Nucleus accumbens (tissue), 56 donors: ENCODE measurements around the gene PLOD3.
"Not testable (repeated sequence)": the region's sequence is repeated elsewhere in the genome, so short reads cannot be mapped to it uniquely, and the experiment has no call there.

ENCODE experiments used
- DNase-seq, 56 donors: peaks; one replicate each; lab custom pipeline; 2025; lab: John Stamatoyannopoulos, UW

Gene PLOD3

DNA sequence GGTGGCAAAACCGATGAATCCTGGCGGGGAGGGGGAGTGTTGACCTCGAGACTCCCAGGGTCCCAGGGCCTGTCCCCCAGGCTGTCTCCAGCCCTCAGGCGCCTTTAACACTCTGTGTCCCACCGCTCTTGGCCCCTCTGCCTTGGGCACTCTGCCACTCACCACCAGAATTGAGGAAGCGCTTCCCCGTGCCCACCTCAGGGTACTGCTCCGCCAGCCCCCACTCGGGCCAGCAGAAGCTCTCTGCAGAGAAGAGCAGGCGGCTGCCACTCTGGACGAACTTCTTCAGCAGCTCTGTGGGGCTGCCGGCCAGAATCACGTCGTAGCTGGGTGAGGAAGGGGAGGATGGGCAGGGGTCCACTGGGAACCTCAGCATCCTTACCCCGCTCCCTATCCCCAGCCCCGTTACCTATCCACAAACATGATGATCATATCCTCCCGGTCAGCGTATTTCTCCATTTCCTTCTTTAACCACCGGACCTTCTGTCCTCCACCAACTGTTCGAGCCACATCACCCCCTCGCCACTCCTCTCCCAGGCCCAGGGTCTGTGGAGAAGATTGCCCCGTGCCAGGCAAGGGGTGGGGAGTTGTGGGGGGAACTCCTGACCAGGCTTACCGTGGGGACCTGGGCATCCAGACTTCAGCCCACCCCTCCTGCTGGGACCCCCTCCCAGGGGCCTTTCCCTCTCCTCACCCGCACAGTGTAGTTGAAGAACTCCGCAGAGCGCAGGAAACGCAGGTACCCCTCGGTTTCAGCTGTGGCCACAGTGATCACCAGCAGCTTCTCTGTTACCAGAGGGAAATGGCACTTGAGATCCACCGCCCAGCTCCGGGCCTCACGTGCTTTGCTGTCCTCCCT, 1.2 kb downstream of the PLOD3 start:
- DNase-seq, result peak in 1 of 56 donors; percentile 27

DNA sequence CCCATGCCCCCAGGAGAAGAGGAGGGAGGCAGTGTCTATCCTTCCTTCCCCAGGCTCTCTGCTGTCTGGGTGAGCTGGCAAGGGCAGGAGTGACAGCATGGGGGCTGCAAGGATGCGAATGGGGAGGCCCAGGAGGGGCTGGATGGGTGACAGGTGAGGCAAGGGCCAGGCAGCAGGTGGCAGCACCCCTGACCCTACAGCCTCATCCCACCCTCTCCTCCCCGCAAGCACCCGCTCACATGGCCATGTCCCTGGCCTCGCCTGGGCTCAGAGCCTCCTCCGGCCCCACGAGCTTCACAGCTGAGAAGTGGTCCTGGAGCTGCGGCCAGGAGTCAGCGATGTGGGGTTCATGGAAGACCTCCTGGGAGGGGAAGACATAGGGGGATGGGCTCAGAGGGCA, 5.4 kb downstream of the PLOD3 start:
- no peak for DNase-seq

DNA sequence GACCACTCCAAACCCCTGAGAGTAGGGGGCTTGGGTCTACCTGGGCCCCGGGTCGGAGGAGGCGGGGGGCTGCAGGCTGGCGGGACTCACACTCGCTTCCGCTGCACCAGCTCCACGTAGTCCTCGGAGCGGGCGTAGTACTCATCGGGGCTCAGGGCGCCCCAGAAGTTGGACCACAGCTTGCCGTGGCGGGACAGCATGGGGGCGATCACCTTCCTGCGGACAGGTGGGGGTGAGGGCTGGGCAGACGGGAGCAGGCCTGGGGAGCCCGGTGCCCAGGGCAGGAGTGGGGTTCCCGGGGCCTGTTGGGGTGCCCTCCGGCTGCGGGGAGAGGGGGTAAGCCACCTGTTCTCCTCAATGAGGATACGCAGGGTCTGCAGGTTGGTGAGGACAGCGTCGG, 5.9 kb downstream of the PLOD3 start:
- no peak for DNase-seq

DNA sequence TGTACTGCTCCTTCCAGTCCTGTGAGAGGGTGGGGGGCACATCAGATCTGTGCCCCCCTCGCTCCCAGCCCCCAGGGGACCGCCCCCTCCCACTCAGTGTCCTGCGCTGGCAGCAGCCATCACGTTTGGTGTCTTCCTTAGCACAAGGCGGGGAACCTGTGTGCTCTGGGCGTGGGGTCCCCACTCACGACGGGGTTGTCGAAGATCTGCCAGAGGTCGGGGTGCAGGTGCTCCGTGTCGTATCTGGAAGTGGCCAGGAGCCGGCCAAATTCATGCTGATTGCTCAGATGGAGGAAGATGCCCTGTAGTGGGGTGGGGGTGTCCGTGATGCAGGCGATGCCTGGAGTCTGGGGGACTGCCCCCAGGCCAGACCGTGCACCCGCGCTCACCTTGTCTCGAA, 7.2 kb downstream of the PLOD3 start:
- no peak for DNase-seq

DNA sequence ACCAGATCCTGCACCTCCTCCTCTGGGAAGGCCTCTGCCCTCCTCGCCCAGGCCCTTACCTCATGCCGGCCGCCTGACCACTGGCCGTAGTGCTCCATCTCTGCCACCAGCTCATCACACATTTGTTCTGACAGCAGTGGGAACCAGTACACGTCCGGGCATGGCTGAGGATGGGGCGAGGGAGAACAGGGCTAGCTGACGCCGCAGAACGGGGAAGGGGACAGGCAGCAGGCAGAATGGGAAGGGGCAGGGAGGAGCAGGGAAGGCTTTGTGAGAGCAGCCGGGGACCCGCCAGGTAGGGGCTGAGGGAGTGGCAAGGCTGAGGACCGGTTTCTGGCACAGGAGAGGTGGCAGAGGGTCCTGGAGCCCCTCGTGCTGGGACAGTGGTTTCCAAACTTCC, 8.6 kb downstream of the PLOD3 start:
- no peak for DNase-seq

DNA sequence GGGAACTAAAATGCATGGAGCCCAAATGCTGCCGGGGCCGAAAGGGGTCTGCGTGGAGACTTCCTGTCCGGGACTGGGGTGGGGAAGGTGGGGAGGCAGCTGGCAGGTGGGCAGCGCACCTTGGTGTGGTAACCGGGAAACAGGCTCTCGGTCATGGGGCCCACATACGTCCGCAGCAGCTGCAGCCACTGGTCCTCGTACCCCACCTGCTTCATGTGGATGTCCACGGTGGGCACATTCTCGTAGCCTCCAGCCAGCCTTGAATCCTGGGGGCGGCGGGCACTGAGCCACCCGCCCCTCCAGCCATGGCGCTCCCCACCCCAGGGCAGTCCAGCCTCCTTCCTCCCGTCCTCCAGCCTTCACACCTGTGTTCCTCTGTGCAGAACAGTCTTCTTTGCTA, 9.9 kb downstream of the PLOD3 start:
- no peak for DNase-seq

DNA sequence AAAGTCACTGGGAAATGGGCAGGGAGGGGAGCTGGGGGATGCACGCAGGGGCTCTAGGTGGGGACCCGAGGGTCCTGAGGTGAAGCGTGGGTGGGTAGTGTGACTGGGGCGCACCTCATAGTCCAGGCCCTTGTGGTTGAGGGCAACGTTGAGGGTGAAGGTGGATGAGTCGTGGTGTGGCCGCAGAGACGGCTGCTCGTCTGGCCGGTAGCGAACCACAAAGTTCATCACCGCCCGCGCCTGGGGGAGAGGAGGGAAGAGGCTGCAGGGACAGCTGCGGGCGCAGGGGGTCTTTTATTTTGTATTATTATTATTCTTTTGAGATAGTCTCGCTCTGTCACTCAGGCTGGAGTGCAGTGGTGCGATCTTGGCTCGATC, 10.7 kb downstream of the PLOD3 start:
- no peak for DNase-seq

DNA sequence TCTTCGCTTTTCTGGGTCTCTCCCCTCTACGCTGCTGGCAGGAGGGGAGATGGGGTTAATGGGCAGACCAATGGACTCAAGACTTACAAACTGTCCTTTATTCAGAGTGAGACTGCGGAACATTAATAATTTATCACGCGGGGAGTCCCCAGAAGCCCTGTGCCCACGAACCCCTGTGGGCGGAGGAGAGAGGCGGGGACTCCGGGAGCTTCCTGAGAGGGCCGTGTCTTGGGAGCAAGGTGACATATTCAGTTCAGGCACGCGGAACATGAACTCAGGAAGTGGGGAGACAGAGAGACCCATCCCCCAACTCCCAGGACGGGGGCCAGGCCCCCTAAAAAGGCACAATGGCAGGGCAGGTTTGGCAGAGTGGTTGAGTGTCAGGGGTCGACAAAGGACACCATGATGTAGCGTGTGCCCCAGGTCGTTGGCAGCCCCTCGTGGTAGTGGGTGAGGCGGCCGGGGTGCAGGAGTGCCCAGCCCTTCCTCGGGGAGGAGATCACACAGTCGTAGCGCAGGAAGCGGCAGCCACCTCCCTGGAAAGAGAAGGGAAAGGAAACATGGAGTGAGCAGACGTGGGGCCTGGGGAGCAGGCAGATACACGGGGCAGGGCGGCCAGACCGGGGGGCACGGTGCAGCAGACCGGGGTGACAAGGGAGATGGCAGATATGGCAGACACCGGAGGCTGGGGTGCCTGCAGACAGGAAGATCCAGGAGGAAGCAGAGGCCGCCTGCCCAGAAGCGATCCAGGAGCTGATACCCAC, 11.3 kb downstream of the PLOD3 start:
- peak in 1 of 56 donors; percentile 1 for DNase-seq

DNA sequence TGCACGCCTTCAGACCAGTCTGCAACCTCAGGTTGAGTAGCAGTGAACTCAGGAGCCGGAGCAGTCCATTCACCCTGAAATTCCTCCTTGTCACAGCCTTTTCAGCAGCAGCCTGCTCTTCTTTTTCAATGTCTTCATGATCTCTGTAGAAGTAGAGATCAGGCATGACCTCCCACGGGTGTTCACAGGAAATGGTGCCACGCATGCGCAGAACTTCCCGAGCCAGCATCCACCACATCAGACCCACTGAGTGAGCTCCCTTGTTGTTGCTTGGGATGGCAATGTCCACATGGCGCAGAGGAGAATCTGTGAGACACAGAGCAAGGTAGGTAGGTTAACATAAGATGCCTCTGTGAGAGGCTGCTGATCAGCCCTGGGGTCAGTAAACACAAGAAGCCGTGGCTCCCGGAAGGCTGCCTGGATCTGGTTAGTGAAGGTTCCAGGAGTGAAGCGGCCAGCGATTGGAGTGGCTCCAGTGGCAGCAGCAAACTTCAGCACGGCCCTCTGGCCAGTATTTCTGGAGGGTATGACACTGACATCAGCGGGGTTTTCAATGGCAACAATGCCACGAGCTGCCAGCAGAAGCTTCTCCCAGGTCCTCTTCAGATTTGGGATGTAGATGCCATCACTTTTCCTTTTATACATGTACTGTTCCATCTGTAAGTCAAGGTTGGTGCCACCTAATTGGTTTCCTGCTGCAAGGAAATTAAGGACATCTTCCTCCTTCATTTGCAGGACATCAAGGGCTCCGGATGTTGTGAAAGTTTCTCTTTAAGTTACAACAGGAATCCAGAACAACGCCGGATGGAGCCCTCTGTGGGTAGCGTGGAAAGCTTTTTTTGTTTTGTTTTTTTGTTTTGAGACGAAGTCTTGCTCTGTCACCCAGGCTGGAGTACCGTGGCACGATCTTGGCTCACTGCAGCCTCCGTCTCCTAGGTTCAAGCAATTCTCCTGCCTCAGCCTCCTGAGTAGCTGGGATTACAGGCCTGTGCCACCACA, 13.3 kb downstream of the PLOD3 start:
- not testable (repeated sequence) for DNase-seq

DNA sequence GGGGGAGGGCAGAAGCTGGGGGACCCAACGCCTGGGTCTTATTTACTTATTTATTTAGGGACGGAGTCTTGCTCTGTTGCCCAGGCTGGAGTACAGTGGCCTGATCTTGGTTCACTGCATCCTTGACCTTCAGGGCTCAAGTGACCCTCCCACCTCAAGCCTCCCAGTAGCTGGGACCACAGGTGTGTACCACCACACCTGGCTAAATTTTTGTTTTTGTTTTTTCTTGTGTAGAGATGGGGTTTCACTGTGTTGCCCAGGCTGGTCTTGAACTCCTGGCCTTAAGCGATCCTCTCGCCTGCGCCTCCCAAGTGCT, 14.8 kb downstream of the PLOD3 start:
- DNase-seq, result no peak

DNA sequence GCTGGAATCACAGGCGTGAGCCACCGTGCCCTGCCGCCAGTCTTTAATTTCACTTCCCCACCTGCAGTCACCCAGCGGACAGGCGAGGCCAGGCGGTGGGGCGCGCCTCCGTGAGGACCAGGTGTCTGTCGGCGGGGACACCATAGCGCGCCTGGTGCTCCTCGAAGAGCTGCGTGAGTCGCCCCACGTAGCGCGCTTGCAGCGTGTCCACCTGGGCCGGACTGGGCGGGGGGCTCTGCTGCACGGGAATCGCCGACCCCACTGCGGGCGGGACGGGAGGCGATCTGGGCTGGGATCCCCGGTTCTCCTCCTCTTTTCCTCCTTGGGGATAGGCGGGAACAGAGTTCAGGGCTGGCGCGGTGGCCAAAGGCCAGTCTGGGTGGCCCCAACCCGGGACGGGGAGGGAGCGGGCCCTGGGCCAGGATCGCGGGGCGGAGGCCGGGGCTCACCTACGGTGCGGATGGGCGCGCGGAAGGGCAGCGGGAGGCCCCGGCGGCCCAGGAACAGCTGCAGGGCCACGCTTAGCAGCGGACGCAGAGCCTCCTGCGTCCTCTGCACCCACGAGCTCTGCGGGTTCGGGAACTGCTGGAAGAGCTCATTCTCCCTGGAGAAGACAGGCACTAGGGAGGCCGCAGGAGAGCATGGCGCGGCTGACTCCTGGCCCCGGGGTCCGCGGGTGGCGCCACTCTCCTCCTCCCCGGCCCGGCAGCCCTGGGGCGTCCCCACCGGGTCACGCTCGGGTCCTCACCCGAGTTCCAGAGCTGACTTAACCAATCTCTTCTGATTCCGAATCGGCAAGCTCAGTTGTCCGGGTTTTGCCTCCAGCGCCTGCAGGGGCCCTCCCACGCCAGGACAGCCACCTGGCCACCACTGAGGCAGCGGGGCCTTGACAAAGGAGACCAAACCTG, 15.4 kb downstream of the PLOD3 start:
- DNase-seq, result no peak

DNA sequence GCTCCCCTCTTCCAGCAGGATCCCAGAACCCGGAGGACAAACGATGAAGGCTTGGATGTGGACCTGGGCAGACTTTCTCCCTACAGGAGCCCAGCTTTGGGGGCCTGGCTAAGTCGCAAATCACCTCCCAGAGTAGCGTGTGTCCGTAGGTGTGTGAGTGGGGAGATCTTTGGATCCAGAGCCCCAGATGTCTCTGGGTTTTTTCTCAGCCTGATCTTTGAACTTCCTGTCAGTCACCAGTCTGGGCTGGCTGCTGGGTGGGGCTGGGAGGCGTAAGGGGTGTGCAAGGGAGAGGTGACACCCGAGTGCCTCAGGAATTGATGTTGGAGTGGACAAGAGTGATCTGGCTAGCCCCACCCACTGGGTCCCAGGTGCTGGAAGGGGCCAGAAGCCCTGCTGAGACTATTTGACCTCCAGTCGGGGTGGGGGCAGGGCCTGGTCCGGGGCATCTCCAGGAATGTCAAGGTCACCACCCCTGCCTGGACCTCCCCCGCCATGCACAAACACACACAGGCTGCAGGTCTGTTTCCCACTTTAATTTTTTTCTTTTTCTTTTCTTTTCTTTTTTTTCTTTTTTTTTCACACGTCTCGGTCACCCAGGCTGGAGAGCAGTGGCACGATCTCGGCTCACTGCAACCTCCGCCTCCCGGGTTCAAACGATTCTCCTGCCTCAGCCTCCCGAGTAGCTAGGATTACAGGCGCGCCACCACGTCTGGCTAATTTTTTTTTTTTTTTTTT, 16.4 kb downstream of the PLOD3 start, which contains the start of gene MOGAT3:
Gene MOGAT3 (minus strand): TSS at position 175 of the 738 bp plus-strand sequence. CDS start 182 bp downstream, outside the sequence.
- no peak for DNase-seq

DNA sequence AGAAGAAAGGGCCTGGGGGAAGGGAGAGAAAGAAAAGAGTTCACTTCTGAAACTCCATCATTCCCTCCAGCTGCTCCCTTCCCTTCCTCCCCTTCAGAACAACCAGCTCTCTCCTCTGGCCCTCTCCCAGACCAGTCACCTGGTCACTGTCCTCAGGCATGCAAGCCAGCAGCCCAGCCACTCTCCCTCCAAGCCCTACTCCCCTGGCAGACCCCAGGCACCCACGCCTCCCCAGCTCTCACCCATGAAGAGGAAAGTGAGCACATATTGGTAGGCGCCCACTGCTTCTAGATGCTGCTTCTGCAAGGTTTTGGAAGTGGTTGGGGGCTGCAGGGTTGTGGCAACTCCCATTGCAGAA, 16.9 kb downstream of the PLOD3 start:
- DNase-seq, result no peak

DNA sequence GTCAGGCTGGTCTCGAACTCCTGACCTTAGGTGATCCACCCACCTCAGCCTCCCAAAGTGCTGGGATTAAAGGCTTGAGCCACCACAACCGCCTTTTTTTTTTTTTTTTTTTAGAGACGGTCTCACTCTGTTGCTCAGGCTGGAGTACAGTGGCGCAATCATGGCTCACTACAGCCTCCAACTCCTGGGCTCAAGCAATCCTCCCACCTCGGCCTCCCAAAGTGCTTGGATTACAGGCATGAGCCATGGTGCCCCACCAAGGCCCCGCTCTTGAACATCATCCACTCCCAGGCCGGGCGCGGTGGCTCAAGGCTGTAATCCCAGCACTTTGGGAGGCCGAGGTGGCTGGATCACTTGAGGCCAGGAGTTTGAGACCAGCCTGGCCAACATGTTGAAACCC, 17.9 kb downstream of the PLOD3 start:
- DNase-seq, result not testable (repeated sequence)

DNA sequence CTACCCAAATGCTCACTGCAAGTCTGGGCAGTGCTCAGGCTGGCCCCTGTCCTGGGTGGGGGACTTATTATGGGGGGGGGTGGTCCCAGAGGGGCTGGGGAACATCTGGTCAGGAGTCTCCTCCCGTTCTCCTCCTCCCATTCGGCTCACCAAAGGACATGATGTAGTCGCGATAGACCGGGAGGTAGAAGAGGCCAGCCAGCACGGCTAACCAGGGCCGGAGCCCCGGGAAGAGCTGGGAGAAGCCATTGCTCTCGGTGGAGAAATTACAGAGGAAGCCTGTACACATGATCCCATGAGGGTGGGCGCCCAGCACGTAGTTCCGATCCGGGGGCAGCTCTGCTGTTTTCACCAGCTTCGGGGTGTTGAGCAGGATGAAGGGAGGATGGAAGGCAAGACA, 18.9 kb downstream of the PLOD3 start:
- no peak for DNase-seq

DNA sequence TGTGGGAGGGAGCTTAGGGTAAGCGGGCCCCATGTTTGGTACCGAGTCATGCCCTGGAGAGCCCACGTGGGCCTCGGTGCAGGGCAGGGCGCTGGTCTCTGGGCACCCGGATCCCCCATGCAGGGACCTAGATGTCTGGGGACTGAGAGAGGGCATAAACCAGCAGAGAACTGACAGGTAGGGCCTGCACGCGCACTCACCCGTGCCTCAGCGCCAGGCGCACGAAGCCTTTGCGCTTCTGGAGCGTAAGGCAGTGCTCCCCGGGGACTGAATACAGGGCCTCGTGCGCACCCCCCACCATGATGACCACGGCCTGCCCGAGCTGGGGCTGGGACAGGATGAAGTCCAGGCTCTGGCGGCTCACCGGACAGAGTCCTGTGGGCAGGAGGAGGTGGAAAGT, 19.4 kb downstream of the PLOD3 start:
- DNase-seq, result no peak

DNA sequence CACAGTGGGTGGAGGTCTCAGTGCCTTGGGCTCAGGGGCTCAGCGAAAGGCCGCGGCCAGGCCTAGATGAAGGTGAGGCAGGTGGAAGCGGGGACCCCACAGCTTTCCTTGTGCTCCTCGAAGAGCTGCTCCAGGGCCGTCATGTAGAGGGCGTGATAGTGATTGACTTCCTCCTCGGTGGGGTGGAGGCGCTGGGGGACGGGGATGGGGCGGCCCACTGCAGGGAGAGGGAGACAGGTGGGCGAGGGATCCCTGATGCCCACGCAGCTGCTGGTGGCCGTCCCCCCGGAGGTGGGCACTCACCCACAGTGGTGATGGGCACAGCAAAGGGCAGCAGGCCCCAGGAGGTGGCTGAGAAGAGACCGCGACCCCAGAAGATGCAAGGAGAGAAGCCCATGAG, 21.5 kb downstream of the PLOD3 start:
- no peak for DNase-seq

DNA sequence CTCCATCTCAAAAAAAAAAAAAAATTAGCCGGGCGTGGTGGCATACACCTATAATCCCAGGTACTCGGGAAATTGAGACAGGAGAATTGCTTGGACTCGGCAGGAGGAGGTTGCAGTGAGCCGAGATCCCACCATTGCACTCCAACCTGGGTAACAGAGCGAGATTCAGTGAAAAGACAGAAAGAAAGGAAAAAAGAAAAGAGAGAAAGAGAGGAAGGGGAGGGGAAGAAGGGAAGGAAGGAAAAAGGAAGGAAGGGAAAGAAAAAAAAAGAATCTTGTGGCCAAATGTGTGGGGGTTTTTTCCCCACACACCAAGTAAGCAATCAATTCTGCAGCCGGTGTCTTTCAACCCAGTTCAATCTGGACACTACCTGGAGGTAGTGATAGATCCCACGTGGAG, 28.3 kb downstream of the PLOD3 start:
- no peak for DNase-seq

DNA sequence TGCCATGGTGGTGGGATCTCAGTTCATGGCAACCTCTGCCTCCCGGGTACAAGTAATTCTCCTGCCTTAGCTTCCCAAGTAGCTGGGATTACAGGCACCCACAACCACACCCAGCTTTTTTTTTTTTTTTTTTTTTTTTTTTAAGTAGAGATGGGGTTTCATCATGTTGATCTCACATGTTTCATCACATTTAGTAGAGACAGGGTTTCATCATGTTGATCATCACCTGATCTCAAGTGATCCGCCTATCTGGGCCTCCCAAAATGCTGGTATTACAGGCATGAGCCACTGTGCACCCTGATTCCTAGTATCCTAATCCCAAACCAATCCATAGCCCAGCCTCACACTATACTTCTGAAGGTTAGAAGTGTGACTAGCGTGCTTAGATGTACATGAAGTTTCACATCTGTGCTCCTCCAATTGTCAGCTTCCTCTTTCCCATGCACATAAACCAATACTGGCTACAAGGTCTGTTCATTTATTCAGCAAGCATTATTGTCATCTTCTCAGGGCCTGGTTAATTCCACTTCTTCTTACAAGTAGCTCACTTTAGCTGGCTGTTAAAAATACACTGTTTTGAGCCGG, 30.4 kb downstream of the PLOD3 start:
- no peak for DNase-seq
